Thyroid gland (tissue), 4 donors: Measurements from ENCODE around the gene FYN.

Source experiments
- POLR2A ChIP-seq, 2 donors: fragments of 450-650 bp; IDR thresholded peaks; one replicate each; pipeline ENCODE4 v1.6.1; 2017; ENCODE audit warnings: antibody characterized with exemption in 2 of 2, mild to moderate bottlenecking in 2 of 2, moderate library complexity in 1 of 2
- TF ChIP-seq, protein P1 (sequence below), 6 experiments: fragments of 200-600 bp in 3 of 6; fragments of 450-650 bp in 3 of 6; sonication (generic) in 3 of 6; IDR thresholded peaks; one replicate each; pipeline ENCODE4 v1.5.1; 2016 to 2019; ENCODE audit warnings: antibody characterized with exemption in 6 of 6, mild to moderate bottlenecking in 2 of 6, inconsistent platforms in 1 of 6, moderate library complexity in 1 of 6

- TF ChIP-seq, protein P1, sequence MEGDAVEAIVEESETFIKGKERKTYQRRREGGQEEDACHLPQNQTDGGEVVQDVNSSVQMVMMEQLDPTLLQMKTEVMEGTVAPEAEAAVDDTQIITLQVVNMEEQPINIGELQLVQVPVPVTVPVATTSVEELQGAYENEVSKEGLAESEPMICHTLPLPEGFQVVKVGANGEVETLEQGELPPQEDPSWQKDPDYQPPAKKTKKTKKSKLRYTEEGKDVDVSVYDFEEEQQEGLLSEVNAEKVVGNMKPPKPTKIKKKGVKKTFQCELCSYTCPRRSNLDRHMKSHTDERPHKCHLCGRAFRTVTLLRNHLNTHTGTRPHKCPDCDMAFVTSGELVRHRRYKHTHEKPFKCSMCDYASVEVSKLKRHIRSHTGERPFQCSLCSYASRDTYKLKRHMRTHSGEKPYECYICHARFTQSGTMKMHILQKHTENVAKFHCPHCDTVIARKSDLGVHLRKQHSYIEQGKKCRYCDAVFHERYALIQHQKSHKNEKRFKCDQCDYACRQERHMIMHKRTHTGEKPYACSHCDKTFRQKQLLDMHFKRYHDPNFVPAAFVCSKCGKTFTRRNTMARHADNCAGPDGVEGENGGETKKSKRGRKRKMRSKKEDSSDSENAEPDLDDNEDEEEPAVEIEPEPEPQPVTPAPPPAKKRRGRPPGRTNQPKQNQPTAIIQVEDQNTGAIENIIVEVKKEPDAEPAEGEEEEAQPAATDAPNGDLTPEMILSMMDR (IDR thresholded peaks at IDR 0.05), result no peak
- no peak for TF ChIP-seq POLR2A (IDR thresholded peaks at IDR 0.05)
Observed at GRCh38 chr6:111921103-111921502, 47.9 kb upstream of the FYN start.
